ENCODE results near the gene PEX12. TPM values are rescaled to one million over a fixed set of nuclear protein-coding genes. Genes with fewer than 3 reads are reported as not detected.
"Not testable (repeated sequence)": the region's sequence is repeated elsewhere in the genome, so short reads cannot be mapped to it uniquely, and the experiment has no call there.

The PEX12 gene
- total RNA-seq, 2 experiments from 2014 or later: 3.0 to 3.2 TPM

DNA sequence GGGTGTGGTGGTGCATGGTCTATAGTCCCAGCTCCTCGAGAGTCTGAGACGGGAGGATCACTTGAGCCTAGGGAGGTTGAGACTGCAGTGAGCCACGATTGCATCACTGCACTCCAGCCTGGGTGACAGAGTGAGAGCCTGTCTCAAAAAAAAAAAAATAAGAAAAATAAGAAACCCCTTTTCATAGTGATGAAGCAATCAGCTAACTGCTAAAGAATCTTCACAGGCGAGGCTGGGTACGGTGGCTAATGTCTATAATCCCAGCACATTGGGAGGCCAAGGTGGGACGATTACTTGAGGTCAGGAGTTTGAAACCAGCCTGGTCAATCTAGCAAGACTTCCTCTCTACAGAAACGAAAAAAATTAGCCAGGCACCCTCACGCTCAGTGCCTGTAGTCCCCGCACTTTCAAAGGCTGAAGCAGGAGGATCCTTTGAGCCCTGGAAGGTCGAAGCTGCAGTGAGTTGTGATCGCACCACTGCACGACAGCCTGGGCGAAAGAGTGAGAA lies 41.7 kb downstream of the PEX12 start:
- Histone ChIP-seq H3K9me3 (ENCODE audit: control insufficient read depth in 1 of 2, insufficient read depth in 1 of 2, low read length in 2 of 2) (no peaks in the 10 kb centered on the region), H3K4me1 (ENCODE audit: insufficient read depth, low read length) (peaks cover 49% of the 10 kb centered on the region), H3K4me3 (ENCODE audit: low read length) (peak overlapping the region; percentile 61), H3K36me3 (ENCODE audit: insufficient read depth, low read length) (no peaks in the 10 kb centered on the region), H3K27ac (ENCODE audit: low read depth in 1 of 2, low read length in 2 of 2) (peak overlapping the region; percentile 58 to 86), H3K27me3 (ENCODE audit: control insufficient read depth in 1 of 2, insufficient read depth in 2 of 2, low read length in 2 of 2) (no peaks in the 10 kb centered on the region)
- Mint-ChIP-seq H3K4me3 (peak overlapping the region; percentile 91), H3K27ac (peak overlapping the region; percentile 82), H3K36me3 (ENCODE audit: low read depth) (peaks cover 9% of the 10 kb centered on the region), H3K4me1 (ENCODE audit: low read depth) (peaks cover 70% of the 10 kb centered on the region), H3K9me3 (no peaks in the 10 kb centered on the region), H3K27me3 (no peaks in the 10 kb centered on the region)
- peak in 6 of 14 experiments; percentile 25 to 58 (median 42) for DNase-seq
- peak; percentile 47 for ATAC-seq (ENCODE audit: poor library complexity)
- ChIA-PET POLR2A (interaction anchor here (0.6 to 8.1 kb wide), 21 partner anchors 10 to 417 kb away, joined by 3 to 153 read pairs (median 4); partner anchors contain the start of genes PEX12, RAD51D, SLFN11 and SLFN13), CTCF (interaction anchor here (0.7 to 4.6 kb wide), 5 partner anchors 15 to 321 kb away, joined by 3 to 57 read pairs (median 4); no protein-coding TSS in a partner anchor)
- TF ChIP-seq, protein P1, sequence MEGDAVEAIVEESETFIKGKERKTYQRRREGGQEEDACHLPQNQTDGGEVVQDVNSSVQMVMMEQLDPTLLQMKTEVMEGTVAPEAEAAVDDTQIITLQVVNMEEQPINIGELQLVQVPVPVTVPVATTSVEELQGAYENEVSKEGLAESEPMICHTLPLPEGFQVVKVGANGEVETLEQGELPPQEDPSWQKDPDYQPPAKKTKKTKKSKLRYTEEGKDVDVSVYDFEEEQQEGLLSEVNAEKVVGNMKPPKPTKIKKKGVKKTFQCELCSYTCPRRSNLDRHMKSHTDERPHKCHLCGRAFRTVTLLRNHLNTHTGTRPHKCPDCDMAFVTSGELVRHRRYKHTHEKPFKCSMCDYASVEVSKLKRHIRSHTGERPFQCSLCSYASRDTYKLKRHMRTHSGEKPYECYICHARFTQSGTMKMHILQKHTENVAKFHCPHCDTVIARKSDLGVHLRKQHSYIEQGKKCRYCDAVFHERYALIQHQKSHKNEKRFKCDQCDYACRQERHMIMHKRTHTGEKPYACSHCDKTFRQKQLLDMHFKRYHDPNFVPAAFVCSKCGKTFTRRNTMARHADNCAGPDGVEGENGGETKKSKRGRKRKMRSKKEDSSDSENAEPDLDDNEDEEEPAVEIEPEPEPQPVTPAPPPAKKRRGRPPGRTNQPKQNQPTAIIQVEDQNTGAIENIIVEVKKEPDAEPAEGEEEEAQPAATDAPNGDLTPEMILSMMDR (IDR thresholded peaks at IDR 0.05): no peak
- intact Hi-C loops (cut with DNase I, micrococcal nuclease): loop anchor here (5.0 kb wide), 3 partner anchors 49 to 211 kb away; partner anchors contain the start of gene SLFN11 (in 1 of the 2)

DNA sequence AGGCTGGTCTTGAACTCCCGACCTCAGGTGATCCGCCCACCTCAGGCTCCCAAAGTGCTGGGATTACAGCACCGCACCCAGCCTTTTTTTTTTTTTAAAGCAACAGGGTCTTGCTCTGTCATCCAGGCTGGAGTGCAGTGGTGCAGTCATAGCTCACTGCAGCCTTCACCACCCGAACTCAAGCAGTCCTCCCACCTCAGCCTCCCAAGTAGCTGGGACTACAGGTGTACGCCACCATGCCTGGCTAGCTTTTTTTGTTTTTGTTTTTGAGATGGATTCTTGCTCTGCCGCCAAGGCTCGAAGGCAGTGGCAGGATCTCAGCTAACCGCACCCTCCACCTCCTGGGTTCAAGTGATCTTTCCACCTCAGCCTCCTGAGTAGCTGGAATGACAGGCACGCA lies 43.0 kb downstream of the PEX12 start:
- not testable (repeated sequence) for H3K9me3 ChIP-seq (ENCODE audit: control insufficient read depth in 1 of 2, insufficient read depth in 1 of 2, low read length in 2 of 2); H3K9me3 Mint-ChIP-seq; H3K27me3 ChIP-seq (ENCODE audit: control insufficient read depth in 1 of 2, insufficient read depth in 2 of 2, low read length in 2 of 2); DNase-seq; H3K36me3 ChIP-seq (ENCODE audit: insufficient read depth, low read length); H3K27me3 Mint-ChIP-seq; ATAC-seq (ENCODE audit: poor library complexity)
- POLR2A ChIA-PET: interaction anchor here (0.7 to 8.1 kb wide), 12 partner anchors 14 to 321 kb away, joined by 3 to 153 read pairs (median 29); partner anchors contain the start of genes PEX12, SLFN11, SLFN13 and SLFN5
- peak overlapping the region; percentile 58 to 86 for H3K27ac ChIP-seq (ENCODE audit: low read depth in 1 of 2, low read length in 2 of 2)
- CTCF ChIA-PET: interaction anchor here (0.7 to 4.6 kb wide), 3 partner anchors 222 to 321 kb away, joined by 3 to 57 read pairs (median 4); no protein-coding TSS in a partner anchor
- Mint-ChIP-seq H3K27ac (peak overlapping the region; percentile 82), H3K4me3 (peak overlapping the region; percentile 91), H3K4me1 (ENCODE audit: low read depth) (peaks cover 71% of the 10 kb centered on the region), H3K36me3 (ENCODE audit: low read depth) (peaks cover 14% of the 10 kb centered on the region)
- H3K4me3 ChIP-seq (ENCODE audit: low read length): peak overlapping the region; percentile 61
- H3K4me1 ChIP-seq (ENCODE audit: insufficient read depth, low read length): peaks cover 45% of the 10 kb centered on the region
- intact Hi-C loops (cut with DNase I, micrococcal nuclease): loop anchor here (5.0 kb wide), 3 partner anchors 48 to 212 kb away; partner anchors contain the start of gene SLFN11 (in 1 of the 2)

DNA sequence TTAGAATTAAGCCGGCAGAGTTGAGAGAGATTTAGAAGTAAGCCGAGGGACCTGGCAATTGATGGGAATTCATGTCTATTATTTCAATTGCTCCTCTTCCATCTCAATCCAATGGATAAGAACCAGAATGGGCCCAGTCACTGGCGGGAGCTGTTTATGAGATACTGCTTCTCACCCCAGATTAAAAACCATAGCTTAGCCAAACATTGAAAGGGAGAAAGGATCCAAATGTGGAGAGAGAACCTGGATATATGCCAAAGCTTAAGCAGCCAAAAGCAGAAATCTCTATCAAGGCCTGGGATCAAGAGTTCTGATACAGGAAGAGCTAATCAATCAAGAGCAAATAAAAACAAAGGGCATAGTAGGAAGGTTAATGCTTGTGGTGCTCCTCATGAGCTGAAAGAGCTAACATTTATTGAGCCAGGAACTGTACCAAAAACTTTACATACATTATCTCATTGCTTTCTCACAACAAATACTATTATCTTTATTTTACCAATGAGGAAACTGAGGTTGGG lies 43.7 kb downstream of the PEX12 start:
- no peaks in the 10 kb centered on the region for H3K27me3 ChIP-seq (ENCODE audit: control insufficient read depth in 1 of 2, insufficient read depth in 2 of 2, low read length in 2 of 2)
- H3K36me3 Mint-ChIP-seq (ENCODE audit: low read depth): peaks cover 15% of the 10 kb centered on the region
- POLR2A ChIA-PET: interaction anchor here (0.8 to 8.1 kb wide), 12 partner anchors 13 to 374 kb away, joined by 3 to 153 read pairs (median 8); partner anchors contain the start of genes SLFN11, SLFN13 and SLFN5
- H3K9me3 Mint-ChIP-seq: no peaks in the 10 kb centered on the region
- intact Hi-C loops (cut with DNase I, micrococcal nuclease): loop anchor here (5.0 kb wide), 4 partner anchors 47 to 213 kb away; partner anchors contain the start of genes SLFN11 (in 1 of the 2) and SLFN12 (in 1 of the 2)
- H3K27me3 Mint-ChIP-seq: no peaks in the 10 kb centered on the region
- ATAC-seq (ENCODE audit: poor library complexity) (no peak), DNase-seq (no peak)
- CTCF ChIA-PET: interaction anchor here (0.8 to 4.6 kb wide), 4 partner anchors 13 to 221 kb away, joined by 3 to 57 read pairs (median 6); no protein-coding TSS in a partner anchor
- TF ChIP-seq, protein P1 (IDR thresholded peaks at IDR 0.05): no peak
- peaks cover 43% of the 10 kb centered on the region for H3K4me1 ChIP-seq (ENCODE audit: insufficient read depth, low read length)
- H3K4me1 Mint-ChIP-seq (ENCODE audit: low read depth): peaks cover 66% of the 10 kb centered on the region
- peak overlapping the region; percentile 61 for H3K4me3 ChIP-seq (ENCODE audit: low read length)
- H3K27ac Mint-ChIP-seq: peak overlapping the region; percentile 82
- H3K4me3 Mint-ChIP-seq: peak overlapping the region; percentile 91
- H3K36me3 ChIP-seq (ENCODE audit: insufficient read depth, low read length): no peaks in the 10 kb centered on the region
- H3K27ac ChIP-seq (ENCODE audit: low read depth in 1 of 2, low read length in 2 of 2): peak overlapping the region; percentile 58 to 86
- no peaks in the 10 kb centered on the region for H3K9me3 ChIP-seq (ENCODE audit: control insufficient read depth in 1 of 2, insufficient read depth in 1 of 2, low read length in 2 of 2)

Data from CD4-positive, alpha-beta T cell (primary cell).